NCI-H187 treated with DMSO at 0.1 percent for 48 hours (cell line): ENCODE results near the gene TNFAIP2.
"Not testable (repeated sequence)": the region's sequence is repeated elsewhere in the genome, so short reads cannot be mapped to it uniquely, and the experiment has no call there.

Source experiments
- DNase-seq: peaks from one replicate; lab custom pipeline; 2025; lab: John Stamatoyannopoulos, UW

The TNFAIP2 gene

DNA sequence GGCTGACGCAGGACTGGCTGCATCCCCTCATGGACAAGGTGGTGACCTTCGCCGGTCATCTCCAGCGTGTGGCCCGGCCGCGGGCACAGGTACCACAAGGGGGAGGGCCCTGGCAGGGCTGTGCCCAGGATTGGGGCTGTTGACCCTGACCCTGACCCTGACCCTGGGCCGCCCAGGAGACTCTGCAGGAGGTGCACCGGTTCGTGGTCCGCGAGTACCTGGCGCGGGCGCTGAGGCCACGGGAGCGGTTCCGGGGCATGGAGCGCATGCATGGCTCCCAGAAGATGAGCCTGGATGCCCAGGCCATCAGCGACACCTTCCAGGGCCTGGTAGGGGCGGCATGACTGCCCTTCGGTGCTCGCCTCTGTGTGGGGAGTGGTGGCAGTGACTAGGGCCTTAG, 15.8 kb upstream of the TNFAIP2 start:
- DNase-seq: no peak

DNA sequence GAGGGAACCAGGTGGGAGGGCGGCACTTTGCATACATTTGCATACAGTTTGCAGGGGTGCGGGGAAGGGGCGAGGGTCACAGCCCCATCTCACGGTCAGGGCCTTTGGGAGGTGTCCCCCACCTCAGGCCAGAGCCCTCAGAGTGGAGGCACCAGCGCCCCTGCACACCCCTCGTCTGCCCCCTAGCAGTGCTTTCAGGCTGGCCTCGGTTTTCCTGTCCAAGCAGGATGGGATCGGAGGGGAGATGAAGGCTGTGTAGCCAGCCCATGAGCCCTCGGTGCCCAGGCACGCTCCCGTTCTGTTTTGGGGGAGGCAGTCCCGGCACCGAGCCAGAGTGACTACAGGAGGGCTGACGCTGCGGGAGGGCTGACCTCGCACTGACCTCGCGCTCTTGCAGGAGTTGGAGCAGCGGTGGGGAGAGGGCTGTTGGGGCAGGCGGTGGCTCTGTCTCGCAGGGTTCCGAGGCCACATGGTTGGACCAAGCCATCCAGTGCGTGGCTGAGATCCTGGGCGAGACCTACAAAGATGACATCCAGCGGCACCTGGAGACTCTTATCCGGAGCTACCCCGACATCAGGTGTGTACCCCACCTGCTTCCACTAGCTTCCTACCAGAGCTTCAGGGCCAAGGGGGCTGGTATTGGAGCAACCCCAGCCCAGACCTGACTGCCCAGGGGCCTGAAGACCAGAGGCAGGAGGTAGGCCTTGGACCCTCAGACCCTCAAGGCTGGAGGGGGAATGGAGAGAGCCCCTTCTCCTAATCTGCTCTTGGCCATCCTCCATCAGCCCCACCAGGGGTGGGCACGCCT, 15.1 kb upstream of the TNFAIP2 start:
- no peak for DNase-seq

DNA sequence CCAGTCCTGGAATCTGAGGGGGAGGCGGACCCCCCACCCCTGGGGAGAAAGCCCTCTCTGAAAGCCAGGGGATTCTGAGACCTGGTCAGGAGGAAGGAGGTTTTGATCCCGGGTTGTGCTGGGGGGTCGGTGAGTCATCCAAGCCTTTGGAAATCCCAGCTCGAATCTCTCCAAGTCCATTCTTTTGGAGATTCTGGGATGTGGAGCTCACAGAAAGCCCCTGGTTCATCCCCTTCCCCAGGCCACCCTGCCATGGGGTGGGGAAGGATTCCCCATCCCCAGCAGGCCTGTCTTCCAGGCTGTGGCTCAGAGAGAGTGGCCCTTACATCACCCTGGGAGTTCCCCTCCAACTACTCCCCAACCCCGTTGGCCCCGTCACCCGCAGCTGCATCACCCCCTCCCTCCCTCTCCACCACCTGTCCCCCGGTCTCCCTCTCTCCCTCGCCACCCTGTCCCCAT, 14.5 kb upstream of the TNFAIP2 start:
- DNase-seq: no peak

DNA sequence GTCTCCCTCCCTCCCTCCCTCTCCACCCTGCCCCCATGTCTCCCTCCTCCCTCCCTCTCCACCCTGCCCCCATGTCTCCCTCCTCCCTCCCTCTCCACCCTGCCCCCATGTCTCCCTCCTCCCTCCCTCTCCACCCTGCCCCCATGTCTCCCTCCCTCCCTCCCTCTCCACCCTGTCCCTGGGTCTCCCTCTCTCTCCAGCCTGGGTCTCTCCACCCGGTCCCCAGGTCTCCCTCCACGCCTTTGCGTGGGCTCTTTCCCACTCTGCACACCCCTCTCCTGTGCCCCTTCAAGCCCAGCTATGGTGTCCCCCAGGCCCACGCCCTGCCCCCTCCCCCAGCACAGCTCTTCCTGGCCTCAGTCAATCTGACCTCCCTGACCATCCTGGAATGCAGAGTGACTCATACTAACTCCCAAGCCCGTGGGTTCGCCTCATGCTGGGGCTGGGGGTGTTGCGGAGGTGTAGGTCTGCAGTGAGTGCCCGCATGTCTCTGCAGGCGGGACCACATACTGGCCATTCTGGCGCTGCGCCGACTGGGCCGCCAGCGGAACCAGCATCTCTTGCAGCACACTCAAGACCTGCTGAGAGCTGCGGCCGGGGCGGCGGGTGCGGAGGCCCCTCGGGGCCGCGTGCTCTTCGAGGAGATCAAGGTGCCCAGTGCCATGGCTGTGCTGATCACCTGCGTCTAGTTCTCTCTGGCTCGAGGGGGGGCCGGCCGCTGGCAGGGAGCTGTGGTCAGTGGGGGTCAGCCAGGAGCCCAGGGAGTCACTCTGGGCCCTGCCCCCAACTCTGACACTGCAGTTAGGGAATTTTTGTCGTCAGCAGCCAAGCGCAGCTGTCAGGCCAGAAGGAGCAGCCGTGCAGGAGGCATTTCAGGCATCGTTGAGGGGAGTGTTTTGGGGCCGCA, 13.5 kb upstream of the TNFAIP2 start:
- DNase-seq: no peak

DNA sequence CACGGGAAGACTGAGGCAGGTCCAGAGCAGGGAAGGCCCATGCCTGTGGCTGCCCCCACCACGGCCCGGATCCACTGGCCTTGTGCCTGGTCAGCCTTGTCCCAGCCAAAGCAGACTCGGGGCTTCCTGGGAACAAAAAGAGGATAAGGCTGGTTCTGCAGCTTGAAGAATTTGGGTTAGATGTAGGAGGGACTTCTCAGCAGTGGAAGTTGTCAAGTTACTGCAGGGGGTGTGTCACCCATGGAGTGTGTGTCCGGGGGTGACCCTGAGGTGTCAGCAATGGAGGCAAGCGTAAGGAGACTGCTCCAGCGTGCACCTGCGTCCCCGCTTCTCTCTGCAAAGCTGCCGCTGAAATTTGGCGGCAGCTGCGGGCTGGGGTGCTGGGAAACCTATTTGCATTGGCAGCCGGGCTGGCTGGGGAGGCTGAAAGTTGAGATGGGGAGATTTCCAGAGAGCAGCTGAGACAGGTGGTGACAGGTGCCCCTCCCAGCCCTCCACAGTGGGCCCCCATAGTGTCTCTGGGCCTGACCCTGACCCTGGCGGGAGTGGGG, 12.5 kb upstream of the TNFAIP2 start:
- DNase-seq: no peak

DNA sequence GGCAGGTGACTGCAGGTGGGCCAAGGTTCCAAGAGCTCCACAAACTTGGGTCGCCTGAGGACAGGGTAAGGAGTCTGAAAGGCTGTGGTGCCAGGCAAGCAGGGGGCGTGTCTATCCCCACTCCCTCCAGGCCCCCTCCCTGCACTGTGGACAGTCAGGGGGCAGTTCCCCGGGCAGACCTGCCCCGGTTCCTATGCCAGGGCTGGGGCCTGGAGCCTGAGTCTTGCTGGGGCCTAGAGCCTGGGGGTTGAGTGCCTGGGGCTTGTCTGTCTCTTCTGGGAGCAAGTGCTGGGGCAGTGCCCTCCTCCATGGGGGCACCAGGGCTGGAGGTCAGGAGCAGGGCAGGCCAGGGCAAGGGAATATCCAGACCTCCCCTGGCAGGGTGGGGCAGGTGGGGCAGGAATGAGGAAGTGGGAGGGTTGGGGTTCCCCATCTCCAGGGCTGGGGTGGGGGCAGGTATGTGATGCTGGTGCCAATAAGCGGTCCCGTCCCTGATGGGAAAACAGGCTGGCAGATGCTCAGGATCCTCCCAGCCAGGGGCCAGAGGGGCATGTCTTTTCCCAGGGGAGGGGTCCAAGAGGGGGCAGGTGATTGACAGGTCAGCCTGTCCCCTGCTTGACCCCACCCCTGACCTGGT, 11.9 kb upstream of the TNFAIP2 start:
- no peak for DNase-seq

DNA sequence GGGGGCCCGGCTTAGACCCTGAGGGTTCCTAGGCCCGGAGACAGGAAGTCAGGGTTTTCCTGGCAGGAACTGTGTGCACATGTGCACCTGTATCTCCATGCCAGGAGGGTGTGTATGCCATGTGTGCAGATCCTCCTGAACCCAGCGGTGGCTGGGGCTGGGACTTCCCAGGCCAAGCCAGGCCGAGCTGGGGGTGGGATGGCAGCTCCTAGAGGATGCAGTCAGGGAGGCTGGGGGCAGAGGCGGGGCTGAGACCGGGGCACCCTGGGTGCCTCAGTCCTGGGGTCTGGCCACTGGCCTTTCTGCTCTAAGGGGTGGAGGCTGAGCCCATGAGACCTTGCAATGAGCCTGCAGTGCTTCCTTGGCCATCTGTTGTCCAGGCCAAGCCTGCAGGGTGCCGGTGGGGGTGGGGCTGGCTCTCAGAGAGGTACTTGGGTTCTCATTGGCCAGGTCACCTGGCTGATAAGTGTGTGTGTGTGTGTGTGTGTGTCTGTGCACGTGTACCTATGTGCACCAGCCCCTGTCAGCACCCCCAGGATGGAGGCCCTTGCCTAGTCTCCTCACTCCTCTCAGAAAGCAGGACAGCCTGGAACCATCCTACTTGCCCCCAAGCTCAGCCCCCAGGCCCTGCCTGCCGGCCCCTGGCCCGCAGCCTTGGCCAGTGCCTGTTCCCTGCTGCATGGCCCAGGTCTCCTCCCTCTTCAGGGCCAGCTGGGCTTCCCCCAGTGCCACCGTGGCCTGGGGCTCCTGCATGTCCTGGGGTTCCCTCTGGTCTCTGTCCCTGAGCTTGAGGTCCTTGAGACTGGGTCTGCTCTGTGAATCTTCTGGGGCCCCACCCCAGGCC, 10.6 kb upstream of the TNFAIP2 start:
- DNase-seq: no peak

DNA sequence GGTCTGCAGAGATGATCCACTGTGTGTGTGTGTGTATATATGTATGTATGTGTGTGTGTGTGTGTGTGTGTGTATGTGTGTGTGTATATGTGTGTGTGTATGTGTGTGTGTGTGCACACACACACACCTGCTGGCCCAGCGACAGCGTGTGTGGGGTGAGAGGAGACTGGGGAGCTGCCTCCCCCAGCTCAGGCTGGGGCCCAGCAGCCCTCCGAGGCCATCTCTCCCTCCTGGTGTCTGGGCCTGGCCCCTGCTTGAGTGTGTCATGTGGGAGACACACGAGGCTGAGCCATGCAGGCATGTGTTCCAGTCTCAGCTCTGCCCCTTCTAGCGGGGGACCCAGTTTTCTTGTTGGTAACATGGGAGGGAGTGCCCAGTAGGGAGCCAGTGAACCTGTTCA, 10.0 kb upstream of the TNFAIP2 start:
- no peak for DNase-seq

DNA sequence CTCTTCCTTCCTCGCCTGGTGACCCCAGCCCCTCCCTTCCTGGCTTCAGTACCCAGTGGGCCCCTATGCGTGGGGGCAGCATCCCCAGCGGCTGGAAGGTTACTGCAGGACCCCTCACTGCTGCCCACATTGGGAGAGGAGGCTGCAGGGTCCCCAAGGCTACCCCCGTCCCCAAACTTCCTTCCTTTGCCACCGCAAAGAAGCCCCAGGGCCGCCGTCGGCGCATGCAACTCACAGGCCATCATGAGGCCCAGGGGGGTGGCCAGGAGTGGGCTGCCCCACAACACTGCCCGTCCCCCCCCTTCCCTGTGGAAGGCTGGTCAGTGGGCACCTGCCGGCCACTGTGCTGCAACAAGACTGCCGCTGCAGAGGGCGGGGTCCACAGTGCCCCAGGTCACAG, 9.5 kb upstream of the TNFAIP2 start:
- no peak for DNase-seq

DNA sequence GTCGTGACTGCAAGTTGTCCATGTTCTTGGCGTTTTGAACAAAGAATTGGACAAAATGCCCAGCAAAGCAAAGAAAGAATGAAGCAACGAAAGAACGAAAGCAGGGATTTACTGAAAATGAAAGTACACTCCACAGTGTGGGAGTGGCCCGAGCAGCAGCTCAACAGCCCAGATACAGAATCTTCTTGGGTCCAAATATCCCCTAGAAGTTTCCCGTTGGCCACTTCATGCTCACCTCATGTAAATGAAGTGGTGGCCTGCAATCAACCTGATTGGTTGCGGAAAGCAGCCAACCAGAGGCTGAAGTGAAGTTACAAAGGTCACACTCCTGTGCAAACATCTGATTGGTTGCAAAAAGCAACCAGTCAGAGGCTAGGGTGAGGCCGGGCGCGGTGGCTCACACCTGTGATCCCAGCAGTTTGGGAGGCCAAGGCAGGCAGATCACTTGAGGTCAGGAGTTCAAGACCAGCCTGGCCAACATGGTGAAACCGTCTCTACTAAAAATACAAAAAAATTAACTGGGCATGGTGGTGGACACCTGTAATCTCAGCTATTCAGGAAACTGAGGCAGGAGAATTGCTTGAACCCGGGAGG, 8.1 kb upstream of the TNFAIP2 start:
- DNase-seq: not testable (repeated sequence)

DNA sequence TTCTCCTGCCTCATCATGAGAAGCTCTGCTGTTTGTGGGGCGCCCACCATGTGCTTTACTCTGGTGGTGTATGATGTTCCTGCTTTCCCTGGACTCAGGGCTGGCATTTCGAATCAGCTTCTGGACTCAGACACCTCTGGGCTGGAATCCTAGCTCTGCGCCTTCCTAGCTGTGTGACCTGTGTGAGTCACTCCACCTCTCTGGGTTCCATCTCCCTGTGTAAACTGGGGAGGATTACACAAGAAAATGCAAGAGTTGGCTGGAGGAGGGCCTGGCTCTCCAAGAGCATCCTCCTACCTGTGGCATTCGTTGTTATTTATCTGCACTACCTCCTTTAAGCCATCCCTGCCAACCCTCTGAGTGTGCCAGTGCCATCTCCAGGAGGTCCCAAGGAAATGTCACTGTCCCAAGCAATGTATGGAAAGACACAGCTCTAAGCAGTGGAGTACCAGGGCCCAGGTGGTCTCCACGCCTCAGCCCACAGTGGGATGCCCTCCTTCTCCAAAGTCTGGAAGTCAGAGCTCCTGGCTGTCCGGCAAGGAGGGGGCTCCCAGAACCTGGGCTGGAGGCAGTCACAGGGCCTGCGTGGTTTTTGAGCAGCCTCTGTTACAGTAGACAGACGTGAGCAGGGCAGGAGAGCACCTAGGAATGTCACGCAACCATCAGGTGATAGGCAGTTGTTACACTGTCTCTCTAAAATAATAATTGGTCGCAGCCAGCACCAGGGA, 7.3 kb upstream of the TNFAIP2 start:
- no peak for DNase-seq

DNA sequence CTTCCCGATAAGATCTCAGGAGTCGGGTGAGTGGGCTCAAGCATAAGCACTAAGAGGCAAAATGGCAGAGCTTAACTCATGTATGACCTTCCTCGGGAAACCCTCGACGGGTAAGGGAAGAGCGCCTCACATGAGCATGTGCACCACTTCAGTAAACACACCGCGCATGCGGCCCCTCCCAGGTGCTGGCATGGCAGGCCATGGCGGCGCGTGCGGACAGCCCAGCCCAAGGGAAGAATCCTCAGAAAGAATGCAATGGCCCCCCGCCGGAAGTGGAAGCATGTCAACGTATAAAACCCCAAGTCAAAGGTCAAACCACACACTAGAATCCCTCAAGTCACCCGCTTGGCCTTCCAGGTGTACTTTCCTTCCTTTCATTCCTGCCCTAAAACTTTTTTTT, 6.6 kb upstream of the TNFAIP2 start:
- no peak for DNase-seq

DNA sequence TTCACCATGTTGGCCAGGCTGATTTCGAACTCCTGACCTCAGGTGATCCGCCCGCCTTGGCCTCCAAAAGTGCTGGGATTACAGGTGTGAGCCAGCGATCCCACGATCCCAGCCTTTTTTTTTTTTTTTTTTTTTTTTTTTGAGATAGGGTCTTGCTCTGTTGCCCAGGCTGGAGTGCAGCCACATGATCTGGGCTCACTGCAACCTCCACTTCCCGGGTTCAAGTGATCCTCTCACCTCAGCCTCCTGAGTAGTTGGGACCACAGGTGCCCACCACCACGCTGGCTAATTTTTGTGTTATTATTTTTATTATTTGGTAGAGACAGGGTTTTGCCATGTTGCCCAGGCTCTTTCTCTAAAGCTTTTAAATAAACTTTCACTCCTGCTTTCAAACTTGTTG, 5.8 kb upstream of the TNFAIP2 start:
- not testable (repeated sequence) for DNase-seq

DNA sequence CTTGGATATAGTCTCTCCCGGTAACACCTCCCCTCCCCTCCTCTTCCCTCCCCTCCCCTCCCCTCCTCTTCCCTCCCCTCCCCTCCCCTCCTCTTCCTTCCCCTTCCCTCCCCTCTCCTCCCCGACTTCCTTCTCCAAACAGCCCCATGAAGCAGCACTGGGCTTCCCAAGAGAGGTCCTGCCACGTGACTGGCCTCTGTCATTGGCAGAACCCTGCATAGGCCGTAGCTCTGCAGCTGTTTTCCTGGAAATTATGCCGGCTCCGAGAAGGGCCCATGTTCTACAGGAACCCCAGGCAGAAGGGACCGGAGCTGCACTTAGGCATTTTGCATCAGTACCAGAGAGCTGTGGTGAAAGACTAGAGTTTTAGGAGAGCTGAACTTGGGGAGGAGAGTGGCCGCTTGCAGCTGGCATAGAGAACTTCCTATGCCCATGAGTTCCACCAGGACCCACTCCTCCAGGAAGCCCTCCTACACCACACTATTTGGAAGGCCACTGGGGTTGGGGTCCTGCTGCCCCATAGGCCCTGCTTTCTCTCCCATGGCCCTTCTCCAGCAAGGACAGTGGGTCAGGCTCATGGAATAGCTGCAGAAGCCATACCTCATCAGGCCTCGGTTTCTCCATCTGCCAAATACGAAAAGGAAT, 5.1 kb upstream of the TNFAIP2 start:
- DNase-seq: no peak

DNA sequence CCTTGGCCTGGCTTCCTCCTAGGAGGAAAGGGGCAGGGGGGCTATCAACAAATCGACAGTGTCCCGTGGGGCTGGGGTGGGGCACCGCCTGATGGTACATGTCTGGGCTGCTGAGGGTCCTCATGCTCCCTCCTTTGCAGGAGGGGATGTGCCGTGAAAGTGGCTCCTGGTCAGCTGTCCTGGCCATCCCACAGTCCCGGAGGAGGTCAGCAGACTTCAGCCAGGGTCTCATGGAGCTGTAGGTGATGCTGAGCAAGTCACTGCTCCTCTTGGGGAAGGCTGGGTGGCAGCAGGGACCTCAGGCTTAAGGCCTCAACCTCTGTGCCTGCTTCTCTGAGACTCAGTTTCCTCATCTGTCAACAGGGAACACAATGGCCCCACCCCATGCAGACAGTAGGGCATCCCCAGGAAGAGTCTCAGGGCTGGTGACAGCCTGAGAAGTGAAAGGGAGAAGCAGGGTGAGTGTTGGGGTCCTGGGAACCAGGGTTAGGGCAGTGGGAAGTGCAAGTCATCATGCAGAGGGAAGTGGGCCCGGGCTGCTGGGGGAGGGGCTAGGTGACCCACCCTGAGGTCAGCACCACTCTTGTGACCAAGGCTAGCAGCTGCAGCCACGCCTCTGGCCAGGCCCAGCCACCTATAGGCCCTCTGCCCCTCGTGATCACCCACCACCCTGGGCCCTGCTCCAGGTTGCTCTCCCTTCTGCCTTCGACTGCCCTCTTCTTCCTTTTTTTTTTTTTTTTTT, 4.4 kb upstream of the TNFAIP2 start:
- no peak for DNase-seq

DNA sequence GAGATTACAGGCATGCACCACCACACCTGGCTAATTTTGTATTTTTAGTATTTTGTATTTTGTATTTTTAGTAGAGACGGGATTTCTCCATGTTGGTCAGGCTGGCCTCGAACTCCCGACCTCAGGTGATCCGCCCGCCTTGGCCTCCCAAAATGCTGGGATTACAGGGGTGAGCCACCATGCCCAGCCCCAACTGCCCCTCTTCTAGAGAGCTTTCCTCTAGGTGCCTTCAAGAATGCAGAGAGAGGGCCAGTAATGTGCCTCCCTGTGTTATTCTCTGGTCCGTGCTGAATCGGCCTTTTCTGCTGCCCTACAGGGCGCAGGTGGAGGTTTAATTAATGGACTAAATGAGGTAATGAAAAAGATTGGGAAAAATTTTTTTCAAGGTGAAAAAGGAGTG, 3.7 kb upstream of the TNFAIP2 start:
- not testable (repeated sequence) for DNase-seq

DNA sequence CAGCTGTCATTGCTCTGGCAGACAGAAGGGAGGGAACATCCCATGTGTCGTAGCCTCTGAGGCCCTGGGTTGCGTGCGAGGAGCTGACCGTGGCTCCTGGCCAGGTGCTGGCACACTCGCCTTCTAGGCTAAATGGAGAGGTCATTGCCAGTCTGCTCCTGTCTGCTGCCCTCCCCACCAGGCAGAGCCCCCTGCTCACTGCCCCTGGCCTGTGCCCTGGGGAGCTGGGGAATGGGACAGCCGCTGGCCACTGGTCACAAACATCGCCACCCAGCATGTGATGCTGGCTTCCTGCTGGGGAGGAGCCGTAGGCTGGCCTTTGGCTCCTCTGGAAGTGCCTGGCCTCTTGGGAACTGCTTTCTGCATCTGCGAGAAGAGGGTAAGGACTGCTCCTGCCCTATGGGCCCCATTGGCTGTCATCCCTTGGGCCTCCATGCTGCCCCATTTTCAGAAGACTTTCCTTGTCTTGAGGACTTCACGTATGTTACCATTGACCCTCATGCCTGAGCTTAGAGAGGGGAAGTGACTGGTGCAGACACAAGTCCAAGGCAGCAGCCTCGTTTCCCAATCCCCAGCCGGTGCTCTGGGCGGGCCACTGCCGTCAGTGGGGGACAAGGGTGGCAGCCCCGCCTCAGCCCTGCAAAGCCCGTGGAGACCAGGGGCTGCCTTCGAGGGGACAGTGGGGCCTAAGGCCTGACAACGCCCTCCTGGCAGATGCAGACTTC, 2.0 kb upstream of the TNFAIP2 start:
- no peak for DNase-seq

DNA sequence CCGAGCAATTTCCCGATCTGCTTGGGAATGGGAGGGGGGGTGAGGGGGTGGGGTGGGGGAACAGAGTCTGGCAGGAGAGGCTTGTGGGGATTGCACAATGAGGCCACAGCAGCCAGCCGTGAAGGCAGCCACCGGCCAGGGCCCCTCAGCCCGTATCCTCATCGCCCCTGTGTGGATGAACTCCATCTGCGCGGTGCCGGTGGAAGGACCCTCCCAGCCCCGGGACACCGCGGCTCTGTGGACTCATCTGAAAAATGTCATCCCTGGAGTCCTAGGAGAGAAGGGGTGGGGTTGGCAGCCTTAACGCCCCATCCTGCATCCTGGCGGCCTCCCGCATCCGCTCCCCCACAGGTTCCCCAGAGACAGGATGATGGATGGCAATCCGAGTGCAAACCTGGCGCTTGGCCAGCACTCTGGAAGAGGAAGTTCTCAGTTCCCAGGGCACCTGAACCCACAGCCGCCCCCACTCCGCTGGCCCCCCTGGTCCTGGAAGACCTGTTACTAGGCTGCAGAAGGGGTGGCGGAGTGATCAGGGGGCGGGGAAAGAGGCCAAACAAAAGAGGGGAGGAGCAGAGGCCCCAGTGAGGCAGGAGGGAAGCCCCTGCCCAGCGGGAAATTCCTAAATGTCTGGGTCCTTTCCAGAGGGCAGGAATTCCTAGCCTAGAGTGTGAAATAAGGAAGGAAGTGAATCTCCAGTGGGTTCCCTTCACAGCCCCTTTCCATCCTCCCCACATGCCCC, 1.2 kb upstream of the TNFAIP2 start:
- peak; percentile 56 for DNase-seq
